NCI-H2227 (cell line): ENCODE measurements around the gene OR9Q1.
"Not testable (repeated sequence)": the region's sequence is repeated elsewhere in the genome, so short reads cannot be mapped to it uniquely, and the experiment has no call there.

ENCODE experiments used
- DNase-seq: peaks from one replicate; lab custom pipeline; 2025; ENCODE audit not compliant: unreplicated experiment; lab: John Stamatoyannopoulos, UW

The OR9Q1 gene

GRCh38 chr11:58023435-58023931 lies at the start of gene OR9Q1:
TSS of gene OR9Q1 (plus strand) at chr11:58023881. CDS start at chr11:58179445, 155,564 bp downstream.
- DNase-seq, result no peak

- no peak for DNase-seq
Measured at GRCh38 chr11:57974132-57974531, 49.5 kb upstream of the OR9Q1 start.

- no peak for DNase-seq
Measured at GRCh38 chr11:57974848-57975601, 48.7 kb upstream of the OR9Q1 start.

- DNase-seq, result no peak
Measured at GRCh38 chr11:57977709-57978108, 46.0 kb upstream of the OR9Q1 start.

GRCh38 chr11:57978686-57979531 lies 44.8 kb upstream of the OR9Q1 start:
- no peak for DNase-seq

GRCh38 chr11:57979532-57980079 lies 44.1 kb upstream of the OR9Q1 start:
- DNase-seq, result no peak

GRCh38 chr11:57980201-57980600 lies 43.5 kb upstream of the OR9Q1 start:
- no peak for DNase-seq

GRCh38 chr11:57981536-57981935 lies 42.1 kb upstream of the OR9Q1 start:
- DNase-seq, result no peak

- no peak for DNase-seq
Measured at GRCh38 chr11:57982776-57983175, 40.9 kb upstream of the OR9Q1 start.

GRCh38 chr11:57983191-57983590 lies 40.5 kb upstream of the OR9Q1 start:
- no peak for DNase-seq

GRCh38 chr11:57999523-57999922 lies 24.2 kb upstream of the OR9Q1 start:
- DNase-seq, result not testable (repeated sequence)

- not testable (repeated sequence) for DNase-seq
Measured at GRCh38 chr11:58000021-58000420, 23.7 kb upstream of the OR9Q1 start.

- no peak for DNase-seq
Measured at GRCh38 chr11:58000699-58001098, 23.0 kb upstream of the OR9Q1 start.

GRCh38 chr11:58003036-58003435 lies 20.6 kb upstream of the OR9Q1 start:
- DNase-seq, result no peak

GRCh38 chr11:58003591-58003990 lies 20.1 kb upstream of the OR9Q1 start:
- no peak for DNase-seq

GRCh38 chr11:58004664-58005063 lies 19.0 kb upstream of the OR9Q1 start:
- no peak for DNase-seq

- no peak for DNase-seq
Measured at GRCh38 chr11:58006940-58007339, 16.7 kb upstream of the OR9Q1 start.

- DNase-seq, result no peak
Measured at GRCh38 chr11:58011771-58012170, 11.9 kb upstream of the OR9Q1 start.

GRCh38 chr11:58024601-58025091 lies 965 bp downstream of the OR9Q1 start:
- no peak for DNase-seq

GRCh38 chr11:58027341-58027740 lies 3.7 kb downstream of the OR9Q1 start:
- no peak for DNase-seq

- DNase-seq, result no peak
Measured at GRCh38 chr11:58028687-58029411, 5.2 kb downstream of the OR9Q1 start.
